GM23338 (cell line): Measurements from ENCODE around the gene KCNAB2.

Source experiments
- CREB1 ChIP-seq: fragments of 250-450 bp; sonication (Bioruptor Pico); IDR thresholded peaks from 2 replicates; pipeline ENCODE4 v1.5.0; 2020; ENCODE audit warnings: low read depth, mild to moderate bottlenecking, moderate library complexity
- ETS1 ChIP-seq: IDR thresholded peaks from 2 replicates; pipeline ENCODE4 v1.6.1; 2016; ENCODE audit warnings: antibody characterized with exemption
- EZH2 ChIP-seq: fragments of 200-600 bp; sonication (generic); IDR thresholded peaks from one replicate; pipeline ENCODE4 v1.8.0; 2017; ENCODE audit warnings: antibody characterized with exemption, mild to moderate bottlenecking, low read depth; ENCODE audit not compliant: unreplicated experiment
- EZH2phosphoT487 ChIP-seq: fragments of 200-600 bp; sonication (generic); IDR thresholded peaks from one replicate; pipeline ENCODE4 v1.8.1; 2018; ENCODE audit warnings: antibody characterized with exemption; ENCODE audit not compliant: unreplicated experiment
- JUNB ChIP-seq: IDR thresholded peaks from one replicate; pipeline ENCODE4 v1.6.1; 2016; ENCODE audit warnings: antibody characterized with exemption; ENCODE audit not compliant: unreplicated experiment
- NANOG ChIP-seq: IDR thresholded peaks from 2 replicates; pipeline ENCODE4 v1.6.1; 2016; ENCODE audit warnings: antibody characterized with exemption, borderline replicate concordance
- POLR2AphosphoS5 ChIP-seq: IDR thresholded peaks from 2 replicates; pipeline ENCODE4 v1.6.1; 2016; ENCODE audit warnings: antibody characterized with exemption, low read depth
- REST ChIP-seq: IDR thresholded peaks from one replicate; pipeline ENCODE4 v1.6.1; 2018; ENCODE audit warnings: antibody characterized with exemption; ENCODE audit not compliant: unreplicated experiment
- TF ChIP-seq, protein P1 (sequence below), 2 experiments: fragments of 200-600 bp in 1 of 2; sonication (generic) in 1 of 2; conservative IDR thresholded peaks; 2 replicates each; pipeline versions ENCODE4 v1.5.1 to v1.6.1; 2016 to 2017; ENCODE audit warnings: antibody characterized with exemption in 2 of 2, low read depth in 2 of 2, mild to moderate bottlenecking in 2 of 2, moderate library complexity in 1 of 2
- TF ChIP-seq, protein P2 (sequence below): fragments of 250-450 bp; sonication (Bioruptor Pico); IDR thresholded peaks from 2 replicates; pipeline ENCODE4 v1.5.0; 2020; ENCODE audit warnings: mild to moderate bottlenecking, moderate library complexity

DNA sequence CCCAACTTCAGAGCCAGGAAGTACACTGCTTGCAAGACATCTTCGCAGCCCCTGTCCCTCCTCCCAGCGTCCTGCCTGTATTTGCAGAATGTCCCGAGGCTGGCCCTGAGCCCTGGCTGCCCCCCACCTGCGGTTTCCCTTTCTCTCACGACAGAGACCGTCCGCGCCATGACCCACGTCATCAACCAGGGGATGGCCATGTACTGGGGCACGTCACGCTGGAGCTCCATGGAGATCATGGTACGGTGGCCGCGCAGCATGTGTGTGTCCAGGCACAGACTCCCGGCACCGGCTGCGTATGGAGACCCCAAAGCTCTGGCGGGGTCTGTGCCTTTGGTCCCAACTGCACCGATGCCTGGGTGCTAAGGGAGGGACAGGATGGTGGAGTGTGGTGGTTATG lies 48.6 kb downstream of the KCNAB2 start:
- TF ChIP-seq, protein P1, sequence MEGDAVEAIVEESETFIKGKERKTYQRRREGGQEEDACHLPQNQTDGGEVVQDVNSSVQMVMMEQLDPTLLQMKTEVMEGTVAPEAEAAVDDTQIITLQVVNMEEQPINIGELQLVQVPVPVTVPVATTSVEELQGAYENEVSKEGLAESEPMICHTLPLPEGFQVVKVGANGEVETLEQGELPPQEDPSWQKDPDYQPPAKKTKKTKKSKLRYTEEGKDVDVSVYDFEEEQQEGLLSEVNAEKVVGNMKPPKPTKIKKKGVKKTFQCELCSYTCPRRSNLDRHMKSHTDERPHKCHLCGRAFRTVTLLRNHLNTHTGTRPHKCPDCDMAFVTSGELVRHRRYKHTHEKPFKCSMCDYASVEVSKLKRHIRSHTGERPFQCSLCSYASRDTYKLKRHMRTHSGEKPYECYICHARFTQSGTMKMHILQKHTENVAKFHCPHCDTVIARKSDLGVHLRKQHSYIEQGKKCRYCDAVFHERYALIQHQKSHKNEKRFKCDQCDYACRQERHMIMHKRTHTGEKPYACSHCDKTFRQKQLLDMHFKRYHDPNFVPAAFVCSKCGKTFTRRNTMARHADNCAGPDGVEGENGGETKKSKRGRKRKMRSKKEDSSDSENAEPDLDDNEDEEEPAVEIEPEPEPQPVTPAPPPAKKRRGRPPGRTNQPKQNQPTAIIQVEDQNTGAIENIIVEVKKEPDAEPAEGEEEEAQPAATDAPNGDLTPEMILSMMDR (conservative IDR thresholded peaks at IDR 0.05; ENCODE audit: low read depth in 2 of 2), result no peak
- TF ChIP-seq CREB1, result no peak
- no peak for TF ChIP-seq POLR2AphosphoS5
- no peak for TF ChIP-seq EZH2phosphoT487
- no peak for TF ChIP-seq EZH2
- no peak for TF ChIP-seq JUNB
- TF ChIP-seq, protein P2, sequence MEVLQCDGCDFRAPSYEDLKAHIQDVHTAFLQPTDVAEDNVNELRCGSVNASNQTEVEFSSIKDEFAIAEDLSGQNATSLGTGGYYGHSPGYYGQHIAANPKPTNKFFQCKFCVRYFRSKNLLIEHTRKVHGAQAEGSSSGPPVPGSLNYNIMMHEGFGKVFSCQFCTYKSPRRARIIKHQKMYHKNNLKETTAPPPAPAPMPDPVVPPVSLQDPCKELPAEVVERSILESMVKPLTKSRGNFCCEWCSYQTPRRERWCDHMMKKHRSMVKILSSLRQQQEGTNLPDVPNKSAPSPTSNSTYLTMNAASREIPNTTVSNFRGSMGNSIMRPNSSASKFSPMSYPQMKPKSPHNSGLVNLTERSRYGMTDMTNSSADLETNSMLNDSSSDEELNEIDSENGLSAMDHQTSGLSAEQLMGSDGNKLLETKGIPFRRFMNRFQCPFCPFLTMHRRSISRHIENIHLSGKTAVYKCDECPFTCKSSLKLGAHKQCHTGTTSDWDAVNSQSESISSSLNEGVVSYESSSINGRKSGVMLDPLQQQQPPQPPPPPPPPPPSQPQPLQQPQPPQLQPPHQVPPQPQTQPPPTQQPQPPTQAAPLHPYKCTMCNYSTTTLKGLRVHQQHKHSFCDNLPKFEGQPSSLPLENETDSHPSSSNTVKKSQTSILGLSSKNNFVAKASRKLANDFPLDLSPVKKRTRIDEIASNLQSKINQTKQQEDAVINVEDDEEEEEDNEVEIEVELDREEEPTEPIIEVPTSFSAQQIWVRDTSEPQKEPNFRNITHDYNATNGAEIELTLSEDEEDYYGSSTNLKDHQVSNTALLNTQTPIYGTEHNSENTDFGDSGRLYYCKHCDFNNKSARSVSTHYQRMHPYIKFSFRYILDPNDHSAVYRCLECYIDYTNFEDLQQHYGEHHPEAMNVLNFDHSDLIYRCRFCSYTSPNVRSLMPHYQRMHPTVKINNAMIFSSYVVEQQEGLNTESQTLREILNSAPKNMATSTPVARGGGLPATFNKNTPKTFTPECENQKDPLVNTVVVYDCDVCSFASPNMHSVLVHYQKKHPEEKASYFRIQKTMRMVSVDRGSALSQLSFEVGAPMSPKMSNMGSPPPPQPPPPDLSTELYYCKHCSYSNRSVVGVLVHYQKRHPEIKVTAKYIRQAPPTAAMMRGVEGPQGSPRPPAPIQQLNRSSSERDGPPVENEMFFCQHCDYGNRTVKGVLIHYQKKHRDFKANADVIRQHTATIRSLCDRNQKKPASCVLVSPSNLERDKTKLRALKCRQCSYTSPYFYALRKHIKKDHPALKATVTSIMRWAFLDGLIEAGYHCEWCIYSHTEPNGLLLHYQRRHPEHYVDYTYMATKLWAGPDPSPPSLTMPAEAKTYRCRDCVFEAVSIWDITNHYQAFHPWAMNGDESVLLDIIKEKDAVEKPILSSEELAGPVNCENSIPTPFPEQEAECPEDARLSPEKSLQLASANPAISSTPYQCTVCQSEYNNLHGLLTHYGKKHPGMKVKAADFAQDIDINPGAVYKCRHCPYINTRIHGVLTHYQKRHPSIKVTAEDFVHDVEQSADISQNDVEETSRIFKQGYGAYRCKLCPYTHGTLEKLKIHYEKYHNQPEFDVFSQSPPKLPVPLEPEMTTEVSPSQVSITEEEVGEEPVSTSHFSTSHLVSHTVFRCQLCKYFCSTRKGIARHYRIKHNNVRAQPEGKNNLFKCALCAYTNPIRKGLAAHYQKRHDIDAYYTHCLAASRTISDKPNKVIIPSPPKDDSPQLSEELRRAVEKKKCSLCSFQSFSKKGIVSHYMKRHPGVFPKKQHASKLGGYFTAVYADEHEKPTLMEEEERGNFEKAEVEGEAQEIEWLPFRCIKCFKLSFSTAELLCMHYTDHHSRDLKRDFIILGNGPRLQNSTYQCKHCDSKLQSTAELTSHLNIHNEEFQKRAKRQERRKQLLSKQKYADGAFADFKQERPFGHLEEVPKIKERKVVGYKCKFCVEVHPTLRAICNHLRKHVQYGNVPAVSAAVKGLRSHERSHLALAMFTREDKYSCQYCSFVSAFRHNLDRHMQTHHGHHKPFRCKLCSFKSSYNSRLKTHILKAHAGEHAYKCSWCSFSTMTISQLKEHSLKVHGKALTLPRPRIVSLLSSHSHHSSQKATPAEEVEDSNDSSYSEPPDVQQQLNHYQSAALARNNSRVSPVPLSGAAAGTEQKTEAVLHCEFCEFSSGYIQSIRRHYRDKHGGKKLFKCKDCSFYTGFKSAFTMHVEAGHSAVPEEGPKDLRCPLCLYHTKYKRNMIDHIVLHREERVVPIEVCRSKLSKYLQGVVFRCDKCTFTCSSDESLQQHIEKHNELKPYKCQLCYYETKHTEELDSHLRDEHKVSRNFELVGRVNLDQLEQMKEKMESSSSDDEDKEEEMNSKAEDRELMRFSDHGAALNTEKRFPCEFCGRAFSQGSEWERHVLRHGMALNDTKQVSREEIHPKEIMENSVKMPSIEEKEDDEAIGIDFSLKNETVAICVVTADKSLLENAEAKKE (CRISPR knock-in tag), result no peak
- TF ChIP-seq ETS1, result no peak
- no peak for TF ChIP-seq REST
- TF ChIP-seq NANOG, result no peak
